Measurements from ENCODE around the gene CBX1. TPM values are rescaled to one million over a fixed set of nuclear protein-coding genes. Genes with fewer than 3 reads are reported as not detected.

The CBX1 gene
- total and polyA plus RNA-seq, 2 donors (not counting 3 experiments of a cell fraction or from before 2014, with no cell fraction given): 20.4 to 95.2 TPM

GRCh38 chr17:48055531-48056245, 45.6 kb downstream of the CBX1 start:
- CTCF ChIA-PET: interaction anchor here (0.7 to 3.8 kb wide), 5 partner anchors 12 to 31 kb away, joined by 3 to 20 read pairs (median 4); no protein-coding TSS in a partner anchor
- intact Hi-C loops (cut with micrococcal nuclease): no loop called here
- Histone ChIP-seq H3K36me3 (ENCODE audit: control insufficient read depth in 2 of 2, extremely low read depth in 1 of 2, insufficient read depth in 2 of 2, low read length in 2 of 2) (peaks cover 30 to 58% of the 10 kb centered on the region in 2 experiments), H3K27me3 (ENCODE audit: control insufficient read depth in 2 of 2, insufficient read depth in 2 of 2, low read length in 2 of 2) (no peaks in the 10 kb centered on the region), H3K9ac (replicated peaks; ENCODE audit: extremely low read depth, insufficient read depth, low read length) (no peak overlapping the region), H3K4me3 (replicated peaks in 1 of 3; ENCODE audit: insufficient read depth in 1 of 3, low read depth in 1 of 3, low read length in 3 of 3) (no peak overlapping the region), H3K4me2 (ENCODE audit: insufficient read depth, low read length) (no peak overlapping the region), H3K9me3 (replicated peaks; ENCODE audit: control insufficient read depth, insufficient read depth, low read length) (no peaks in the 10 kb centered on the region), H3K4me1 (ENCODE audit: control insufficient read depth, extremely low read depth, insufficient read depth, low read length) (peaks cover 41% of the 10 kb centered on the region), H3K27ac (ENCODE audit: insufficient read depth, low read depth, low read length) (no peak overlapping the region), H3K9me1 (replicated peaks; ENCODE audit: control insufficient read depth, extremely low read depth, insufficient read depth, low read length) (no peaks in the 10 kb centered on the region), H3K79me2 (ENCODE audit: control insufficient read depth, insufficient read depth, low read length) (peaks cover 69% of the 10 kb centered on the region), H2AFZ (ENCODE audit: low read depth, low read length) (no peak overlapping the region), H4K20me1 (replicated peaks; ENCODE audit: control insufficient read depth, extremely low read depth, insufficient read depth, low read length) (no peaks in the 10 kb centered on the region)
- DNase-seq (ENCODE audit: low read depth, low spot score) (no peak), FAIRE-seq (no peak)
- TF ChIP-seq JUN (IDR thresholded peaks at IDR 0.05; ENCODE audit: borderline replicate concordance, insufficient read depth, insufficient read length, low read depth) (no peak), FOS (IDR thresholded peaks at IDR 0.05; ENCODE audit: borderline replicate concordance, insufficient read depth, low read length) (no peak), EZH2 (IDR thresholded peaks at IDR 0.05; ENCODE audit: borderline replicate concordance, low read depth, low read length, severe bottlenecking) (no peak), POLR2AphosphoS5 (IDR thresholded peaks at IDR 0.05; ENCODE audit: insufficient read depth, low read depth, low read length) (no peak), POLR2A (IDR thresholded peaks at IDR 0.05; ENCODE audit: low read depth, low read length) (no peak), MYC (IDR thresholded peaks at IDR 0.05; ENCODE audit: low read depth, low read length) (no peak), GATA2 (IDR thresholded peaks at IDR 0.05; ENCODE audit: insufficient read depth, insufficient read length, low read depth, low read length) (no peak), MAX (IDR thresholded peaks at IDR 0.05; ENCODE audit: insufficient read depth, insufficient read length) (no peak)
- TF ChIP-seq, protein P1, sequence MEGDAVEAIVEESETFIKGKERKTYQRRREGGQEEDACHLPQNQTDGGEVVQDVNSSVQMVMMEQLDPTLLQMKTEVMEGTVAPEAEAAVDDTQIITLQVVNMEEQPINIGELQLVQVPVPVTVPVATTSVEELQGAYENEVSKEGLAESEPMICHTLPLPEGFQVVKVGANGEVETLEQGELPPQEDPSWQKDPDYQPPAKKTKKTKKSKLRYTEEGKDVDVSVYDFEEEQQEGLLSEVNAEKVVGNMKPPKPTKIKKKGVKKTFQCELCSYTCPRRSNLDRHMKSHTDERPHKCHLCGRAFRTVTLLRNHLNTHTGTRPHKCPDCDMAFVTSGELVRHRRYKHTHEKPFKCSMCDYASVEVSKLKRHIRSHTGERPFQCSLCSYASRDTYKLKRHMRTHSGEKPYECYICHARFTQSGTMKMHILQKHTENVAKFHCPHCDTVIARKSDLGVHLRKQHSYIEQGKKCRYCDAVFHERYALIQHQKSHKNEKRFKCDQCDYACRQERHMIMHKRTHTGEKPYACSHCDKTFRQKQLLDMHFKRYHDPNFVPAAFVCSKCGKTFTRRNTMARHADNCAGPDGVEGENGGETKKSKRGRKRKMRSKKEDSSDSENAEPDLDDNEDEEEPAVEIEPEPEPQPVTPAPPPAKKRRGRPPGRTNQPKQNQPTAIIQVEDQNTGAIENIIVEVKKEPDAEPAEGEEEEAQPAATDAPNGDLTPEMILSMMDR (IDR thresholded peaks at IDR 0.05; ENCODE audit: extremely low read depth in 1 of 2, insufficient read depth in 1 of 2, low read depth in 1 of 2, low read length in 2 of 2): no peak
- dilution Hi-C loops (cut with MboI; ENCODE audit: extremely low pct_ligation_motif_present, low sequenced_read_pairs): no loop called here
- POLR2A ChIA-PET: no interaction called here
- no TSS peak for BruUV-seq (replicated peaks)
